HG03442 (cell line): ENCODE results near the gene RAP1GAP.

Experiments used
- ATAC-seq: cut with Tn5 transposase; IDR thresholded peaks from one replicate; pipeline ENCODE4 v1.9.1; 2021; ENCODE audit warnings: mild to moderate bottlenecking, moderate library complexity; ENCODE audit not compliant: unreplicated experiment

RAP1GAP gene

DNA sequence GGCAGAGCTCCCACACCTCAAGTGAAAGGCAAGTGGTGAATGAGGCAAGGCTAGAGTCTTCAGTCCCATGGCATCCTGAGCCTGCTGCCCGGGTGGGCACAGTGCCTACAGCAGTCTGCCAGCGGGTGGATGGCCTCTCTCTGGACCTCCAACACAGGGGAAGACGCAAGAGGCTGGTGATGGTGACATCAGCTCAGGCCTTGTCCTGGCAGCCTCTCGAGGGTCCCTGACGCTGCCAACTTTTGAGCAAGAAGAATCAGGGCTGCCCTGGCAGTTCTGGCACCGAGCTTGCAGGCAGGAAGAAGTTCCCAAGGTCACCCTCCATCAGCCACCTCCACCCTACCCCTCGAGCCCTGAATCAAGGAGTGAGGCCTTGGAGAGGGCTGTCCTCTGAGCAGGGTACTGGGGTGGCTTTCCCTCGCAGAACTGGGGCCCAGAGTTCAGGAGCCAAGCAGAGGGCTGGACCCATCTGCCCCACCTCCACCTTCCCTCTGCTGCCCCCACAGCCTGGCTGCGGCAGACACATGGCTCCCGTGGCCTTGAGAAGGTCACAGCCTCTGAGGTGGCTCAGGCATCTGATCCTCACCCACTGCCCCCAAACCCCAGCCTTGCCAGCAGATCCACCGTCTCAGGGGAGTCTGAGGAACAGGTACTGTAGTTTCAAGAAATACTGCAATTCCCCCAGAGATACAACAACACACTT is 5.8 kb downstream of the RAP1GAP start:
- no peak for ATAC-seq

GRCh38 chr1:21662426-21663247 is 6.5 kb downstream of the RAP1GAP start:
- ATAC-seq: no peak

GRCh38 chr1:21661886-21662285 is 7.3 kb downstream of the RAP1GAP start:
- ATAC-seq: no peak

GRCh38 chr1:21659924-21660326 is 9.2 kb downstream of the RAP1GAP start:
- ATAC-seq: no peak

DNA sequence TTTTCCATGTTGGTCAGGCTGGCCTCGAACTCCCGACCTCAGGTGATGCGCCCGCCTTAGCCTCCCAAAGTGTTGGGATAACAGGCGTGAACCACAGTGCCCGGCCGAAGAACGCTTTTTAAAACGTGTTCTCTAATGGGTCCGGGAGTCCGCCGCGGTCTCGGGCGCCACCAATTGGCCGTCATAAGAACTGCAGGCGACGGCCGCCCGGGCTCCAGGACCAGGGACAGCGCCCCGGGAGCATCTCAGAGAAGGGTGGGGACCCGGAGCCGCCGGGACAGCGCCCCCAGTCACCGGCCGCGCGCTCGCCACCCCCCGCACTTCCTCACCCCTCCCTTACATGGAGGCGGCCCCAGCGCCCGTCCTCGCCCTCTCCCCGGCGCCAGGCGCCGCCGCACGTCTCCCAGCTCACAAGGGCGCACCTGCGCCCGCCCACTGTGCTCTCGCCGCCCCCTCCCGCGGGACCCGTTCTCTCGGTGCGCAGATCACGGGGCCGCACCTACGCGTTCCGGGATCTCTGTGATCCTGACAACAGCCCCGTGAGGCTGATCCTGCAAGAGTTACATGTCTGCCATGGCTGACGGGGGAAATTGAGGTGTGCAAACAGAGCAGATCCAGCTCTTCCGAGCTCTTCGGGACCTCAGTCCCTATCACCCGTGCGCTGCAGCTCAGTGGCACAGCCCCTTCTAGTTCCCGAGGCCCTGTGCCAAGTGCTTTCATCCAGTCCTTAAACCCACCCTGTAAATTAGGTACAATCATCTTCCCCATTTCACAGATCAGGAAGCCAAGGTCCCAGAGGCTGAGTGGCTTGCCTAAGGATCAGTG is 9.8 kb downstream of the RAP1GAP start:
- peak; percentile 60 for ATAC-seq

- no peak for ATAC-seq
Observed at GRCh38 chr1:21657456-21658190, 11.5 kb downstream of the RAP1GAP start.

GRCh38 chr1:21655748-21656147 is 13.4 kb downstream of the RAP1GAP start:
- no peak for ATAC-seq

DNA sequence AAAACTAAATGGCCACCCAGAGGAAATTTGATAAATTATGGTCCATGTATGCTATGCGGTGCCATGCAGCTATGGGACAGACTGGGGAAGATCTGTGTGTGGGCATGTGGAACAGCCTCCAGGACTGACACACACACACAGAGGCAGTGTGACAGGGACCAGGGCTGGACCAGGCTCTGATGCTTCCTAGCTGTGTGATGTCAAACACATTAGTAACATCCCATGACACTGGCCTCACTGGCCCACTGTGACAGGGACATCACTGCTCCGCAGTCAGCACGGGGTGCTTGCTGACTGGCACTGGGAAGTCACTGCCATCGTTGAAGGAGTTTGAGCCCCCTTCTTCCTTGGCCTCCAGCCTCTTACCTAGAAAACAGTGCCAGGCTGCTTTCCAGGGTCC is 13.9 kb downstream of the RAP1GAP start:
- no peak for ATAC-seq

- ATAC-seq: no peak
Observed at GRCh38 chr1:21654209-21654608, 14.9 kb downstream of the RAP1GAP start.

DNA sequence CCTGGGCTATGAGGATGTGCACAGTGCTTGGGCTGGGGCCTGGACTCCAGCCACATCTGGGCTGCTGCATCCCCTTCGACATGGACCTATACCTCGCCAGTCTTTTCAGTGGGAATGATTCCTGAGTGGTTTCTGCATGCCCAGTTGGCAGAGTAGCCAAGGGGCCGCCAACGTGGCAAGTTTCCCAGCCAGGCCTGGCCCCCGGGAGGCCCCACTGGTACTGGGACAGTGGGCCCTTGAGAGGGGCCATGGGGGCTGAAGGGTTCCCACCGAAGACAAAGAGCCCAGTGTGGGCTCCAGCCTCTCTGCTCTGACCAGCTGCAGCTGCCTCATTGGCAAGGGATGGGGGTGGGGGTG is 15.4 kb downstream of the RAP1GAP start:
- ATAC-seq: no peak

DNA sequence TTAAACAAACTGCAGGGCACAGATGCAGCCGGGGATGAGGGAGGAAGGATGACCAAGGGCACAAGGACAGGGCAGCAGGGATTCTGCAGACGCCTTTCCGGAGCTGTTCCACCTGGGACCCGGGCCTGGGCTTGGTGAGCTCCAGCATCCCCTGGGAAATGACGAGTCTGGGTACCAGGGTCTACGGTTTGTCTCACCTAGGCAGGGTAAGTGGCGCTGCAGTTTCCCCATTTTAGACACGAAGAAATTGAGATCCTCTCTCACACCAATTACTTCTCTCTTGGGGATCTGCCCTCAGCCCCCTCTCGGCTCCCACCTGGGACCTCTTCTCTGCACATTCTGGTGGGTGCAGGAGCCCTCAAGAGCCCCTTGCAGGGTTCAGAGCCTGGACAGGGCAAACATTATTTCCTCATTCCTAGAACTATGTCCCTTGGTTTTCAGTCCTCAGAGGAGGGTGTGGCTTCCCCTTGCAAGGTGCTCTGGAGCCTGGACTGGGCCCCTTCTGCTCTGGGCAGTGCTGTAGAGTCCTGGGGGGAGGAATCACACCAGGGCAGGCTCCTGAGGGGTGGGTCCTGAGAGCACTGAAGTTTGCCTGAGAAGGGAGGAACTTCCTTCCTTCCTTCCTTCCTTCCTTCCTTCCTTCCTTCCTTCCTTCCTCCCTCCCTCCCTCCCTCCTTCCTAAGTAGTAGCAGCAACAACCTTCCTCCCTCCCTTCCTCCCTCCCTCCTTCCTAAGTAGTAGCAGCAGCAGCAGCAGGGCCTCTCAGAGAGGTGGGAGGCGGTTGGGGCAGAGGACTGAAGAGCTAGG is 16.0 kb downstream of the RAP1GAP start:
- ATAC-seq: no peak

- ATAC-seq: no peak
Observed at GRCh38 chr1:21652101-21652936, 16.8 kb downstream of the RAP1GAP start.

DNA sequence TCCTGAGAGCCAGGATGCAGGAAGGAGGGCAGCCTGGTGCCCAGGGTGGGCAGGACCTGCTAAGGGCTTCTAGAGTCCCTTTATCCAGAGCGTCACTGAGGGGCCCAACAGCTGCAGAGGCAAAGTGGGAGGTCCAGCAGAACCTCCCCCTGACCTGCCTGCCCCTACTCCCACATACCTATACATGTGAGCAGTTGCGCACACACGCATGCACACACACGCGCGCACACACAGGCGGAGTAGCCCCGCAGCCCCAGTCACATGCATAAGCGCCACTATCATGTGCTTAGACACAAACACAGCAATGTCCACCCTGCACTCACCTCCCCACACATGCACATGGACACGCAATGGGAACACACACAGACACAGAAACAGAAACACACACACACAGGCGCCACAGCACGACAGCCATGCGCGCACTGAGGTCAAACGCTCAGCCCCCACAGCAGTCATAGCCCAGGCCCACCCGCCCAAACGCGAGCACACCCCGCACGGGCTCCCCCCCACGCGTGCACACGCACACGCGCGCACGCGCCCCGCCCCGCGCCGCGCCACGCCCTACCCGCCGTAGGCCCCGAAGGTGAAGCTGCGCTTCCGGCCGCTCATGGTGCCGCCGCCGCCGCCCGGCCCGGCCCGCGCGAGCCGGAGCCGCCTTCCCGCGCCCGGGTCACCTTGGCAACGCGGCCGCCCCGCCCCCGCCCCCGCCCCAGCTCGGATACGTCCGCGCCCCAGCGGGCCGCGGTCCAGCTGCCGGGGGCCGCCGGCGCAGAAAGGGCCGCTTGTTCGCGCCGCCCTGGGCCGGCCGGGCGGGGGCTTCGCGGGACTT is 17.7 kb downstream of the RAP1GAP start:
- ATAC-seq: no peak

DNA sequence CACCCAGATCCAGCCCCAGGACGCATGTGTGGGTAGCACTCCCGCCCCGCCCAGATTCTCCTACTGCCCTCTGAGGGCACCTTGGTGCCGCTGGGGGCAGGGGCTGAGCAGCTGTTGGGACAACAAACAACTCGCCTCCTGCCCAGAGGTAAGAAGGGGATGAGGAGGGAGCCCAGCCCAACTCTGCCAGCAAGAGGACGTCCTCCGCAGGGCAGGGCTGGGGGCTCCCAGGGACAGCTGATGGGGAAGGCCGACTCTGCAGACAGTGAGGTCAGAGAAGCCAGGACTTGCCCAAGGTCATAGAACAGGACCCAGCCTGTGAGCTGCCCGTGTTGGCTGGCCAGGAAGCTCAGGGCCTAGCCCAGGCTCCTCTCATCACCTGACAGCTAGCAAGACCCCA is 18.8 kb downstream of the RAP1GAP start:
- ATAC-seq: no peak

DNA sequence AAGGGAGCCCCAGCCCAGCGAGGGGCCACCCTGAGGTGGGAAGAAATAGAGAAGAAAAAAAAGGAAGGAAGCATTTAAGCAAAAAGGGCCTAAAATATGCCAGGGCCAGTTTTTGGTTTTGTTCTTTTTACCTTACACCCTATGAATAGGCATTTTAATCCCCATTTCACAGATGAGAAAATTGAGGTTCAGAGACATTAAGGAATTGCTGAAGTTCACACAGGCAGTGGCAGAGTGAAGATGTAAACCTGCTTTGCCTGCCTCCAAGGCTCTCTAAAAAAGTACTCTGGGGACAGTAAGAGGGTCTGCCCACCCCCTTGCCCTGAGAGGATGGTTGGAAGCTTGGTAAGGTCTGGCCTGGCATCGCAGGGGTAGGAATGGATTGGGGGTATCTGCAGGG is 19.8 kb downstream of the RAP1GAP start:
- no peak for ATAC-seq

GRCh38 chr1:21648791-21649190 is 20.4 kb downstream of the RAP1GAP start:
- ATAC-seq: no peak

DNA sequence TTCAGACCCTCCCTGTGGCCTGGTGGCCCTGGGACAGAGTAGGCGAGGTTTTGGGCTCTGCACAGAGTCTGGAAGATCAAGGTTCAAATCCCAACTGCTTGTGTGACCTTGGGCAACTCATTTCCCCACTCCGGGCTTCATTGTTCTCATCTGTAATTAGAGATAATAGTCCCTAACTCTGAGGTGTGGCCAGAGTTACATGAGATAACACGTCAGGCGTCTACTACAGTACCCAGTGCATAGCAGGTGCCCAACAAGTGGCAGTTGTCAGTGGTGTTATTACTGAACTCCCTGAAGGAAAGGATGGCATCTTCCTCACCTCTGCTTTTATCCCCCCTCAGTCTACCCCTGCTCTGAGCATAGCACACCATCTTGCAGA is 20.8 kb downstream of the RAP1GAP start:
- no peak for ATAC-seq
